ENCODE measurements around the gene EXTL2.

Gene EXTL2

GRCh38 chr1:100874433-100874832 lies 20.2 kb downstream of the EXTL2 start:
- Histone ChIP-seq H3K14ac (ENCODE audit: low read length) (no peak overlapping the region), H3K9me3 (replicated peaks in 1 of 2; ENCODE audit: control insufficient read depth in 2 of 2, insufficient read depth in 1 of 2, low read depth in 1 of 2, low read length in 2 of 2) (no peaks in the 10 kb centered on the region), H3K4me3 (ENCODE audit: low read length in 2 of 2) (no peak overlapping the region), H2AFZ (ENCODE audit: low read length) (no peak overlapping the region), H3K4me1 (ENCODE audit: control insufficient read depth in 2 of 2, insufficient read depth in 1 of 2, low read depth in 1 of 2, low read length in 2 of 2) (peaks cover 0 to 2% of the 10 kb centered on the region in 2 donors), H2BK5ac (ENCODE audit: low read length) (no peak overlapping the region), H3K27me3 (ENCODE audit: control insufficient read depth in 3 of 3, insufficient read depth in 3 of 3, low read depth in 1 of 3, low read length in 3 of 3) (no peaks in the 10 kb centered on the region), H2BK12ac (ENCODE audit: low read length) (no peak overlapping the region), H3K4ac (ENCODE audit: low read length) (no peak overlapping the region), H3K9ac (ENCODE audit: low read depth, low read length, poor library complexity) (no peak overlapping the region), H3K23ac (ENCODE audit: low read depth, low read length, poor library complexity) (no peak overlapping the region), H3K79me1 (ENCODE audit: low read depth, low read length) (no peaks in the 10 kb centered on the region), H4K8ac (ENCODE audit: low read depth, low read length) (no peak overlapping the region), H2BK15ac (ENCODE audit: low read length) (no peak overlapping the region), H3K27ac (replicated peaks; ENCODE audit: low read length) (no peak overlapping the region), H2BK120ac (ENCODE audit: low read depth, low read length) (no peak overlapping the region), H4K91ac (ENCODE audit: low read depth, low read length, poor library complexity) (no peak overlapping the region), H3K36me3 (replicated peaks in 1 of 2; ENCODE audit: control insufficient read depth in 2 of 2, insufficient read depth in 2 of 2, low read length in 2 of 2) (peaks cover 0 to 65% of the 10 kb centered on the region in 2 donors), H3K18ac (ENCODE audit: low read length) (no peak overlapping the region), H2AK5ac (ENCODE audit: low read depth, low read length) (no peak overlapping the region), H3K4me2 (ENCODE audit: insufficient read depth, low read length, poor library complexity, severe bottlenecking) (no peak overlapping the region)
- WGBS, 2 donors (ENCODE audit: extremely low coverage in 2 of 2, insufficient read length in 2 of 2, insufficient replicate concordance in 1 of 2), result no CpG with 5 or more reads among the region's 2 CpGs
- DNase-seq (ENCODE audit: low spot score), result no peak

DNA sequence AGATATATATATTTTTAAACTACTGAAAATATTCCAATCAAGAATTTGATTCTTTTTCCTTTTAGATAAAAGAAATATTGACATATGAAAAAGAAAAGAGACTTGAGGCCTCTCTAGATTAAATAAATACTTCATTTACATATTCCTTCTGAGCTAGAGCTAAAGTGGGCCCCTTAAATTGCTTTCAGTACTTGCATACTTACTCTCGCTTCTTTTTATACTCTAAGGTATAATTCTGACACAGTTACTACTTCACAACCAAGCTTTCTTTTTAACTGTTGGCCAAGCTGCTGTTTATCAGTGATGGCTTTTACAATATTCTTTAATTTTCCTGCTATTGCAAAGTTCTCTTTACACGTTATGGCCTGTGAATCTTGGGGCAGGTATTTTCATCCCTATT lies 24.6 kb downstream of the EXTL2 start:
- Histone ChIP-seq H3K14ac (ENCODE audit: low read length) (no peak overlapping the region), H4K91ac (ENCODE audit: low read depth, low read length, poor library complexity) (no peak overlapping the region), H3K4ac (ENCODE audit: low read length) (no peak overlapping the region), H4K8ac (ENCODE audit: low read depth, low read length) (no peak overlapping the region), H3K9ac (ENCODE audit: low read depth, low read length, poor library complexity) (no peak overlapping the region), H2AFZ (ENCODE audit: low read length) (no peak overlapping the region), H2BK120ac (ENCODE audit: low read depth, low read length) (no peak overlapping the region), H3K36me3 (replicated peaks in 1 of 2; ENCODE audit: control insufficient read depth in 2 of 2, insufficient read depth in 2 of 2, low read length in 2 of 2) (peaks cover 0 to 25% of the 10 kb centered on the region in 2 donors), H2BK5ac (ENCODE audit: low read length) (no peak overlapping the region), H2AK5ac (ENCODE audit: low read depth, low read length) (no peak overlapping the region), H3K23ac (ENCODE audit: low read depth, low read length, poor library complexity) (no peak overlapping the region), H3K4me3 (ENCODE audit: low read length in 2 of 2) (no peak overlapping the region), H2BK15ac (ENCODE audit: low read length) (no peak overlapping the region), H3K18ac (ENCODE audit: low read length) (no peak overlapping the region), H2BK12ac (ENCODE audit: low read length) (no peak overlapping the region), H3K27me3 (ENCODE audit: control insufficient read depth in 3 of 3, insufficient read depth in 3 of 3, low read depth in 1 of 3, low read length in 3 of 3) (no peaks in the 10 kb centered on the region), H3K9me3 (replicated peaks in 1 of 2; ENCODE audit: control insufficient read depth in 2 of 2, insufficient read depth in 1 of 2, low read depth in 1 of 2, low read length in 2 of 2) (no peaks in the 10 kb centered on the region), H3K4me1 (ENCODE audit: control insufficient read depth in 2 of 2, insufficient read depth in 1 of 2, low read depth in 1 of 2, low read length in 2 of 2) (peaks cover 0 to 1% of the 10 kb centered on the region in 2 donors), H3K79me1 (ENCODE audit: low read depth, low read length) (no peaks in the 10 kb centered on the region), H3K27ac (replicated peaks; ENCODE audit: low read length) (no peak overlapping the region), H3K4me2 (ENCODE audit: insufficient read depth, low read length, poor library complexity, severe bottlenecking) (no peak overlapping the region)
- no CpG with 5 or more reads among the region's 2 CpGs for WGBS, 2 donors (ENCODE audit: extremely low coverage in 2 of 2, insufficient read length in 2 of 2, insufficient replicate concordance in 1 of 2)
- DNase-seq (ENCODE audit: low spot score), result no peak

- WGBS, 2 donors (ENCODE audit: extremely low coverage in 2 of 2, insufficient read length in 2 of 2, insufficient replicate concordance in 1 of 2), result no CpG with 5 or more reads among the region's 7 CpGs
- Histone ChIP-seq H3K4me2 (ENCODE audit: insufficient read depth, low read length, poor library complexity, severe bottlenecking) (no peak overlapping the region), H4K8ac (ENCODE audit: low read depth, low read length) (no peak overlapping the region), H3K36me3 (replicated peaks in 1 of 2; ENCODE audit: control insufficient read depth in 2 of 2, insufficient read depth in 2 of 2, low read length in 2 of 2) (peaks cover 0 to 10% of the 10 kb centered on the region in 2 donors), H3K9ac (ENCODE audit: low read depth, low read length, poor library complexity) (no peak overlapping the region), H2AFZ (ENCODE audit: low read length) (peak overlapping the region; percentile 64), H3K27ac (replicated peaks; ENCODE audit: low read length) (no peak overlapping the region), H2BK12ac (ENCODE audit: low read length) (no peak overlapping the region), H3K9me3 (replicated peaks in 1 of 2; ENCODE audit: control insufficient read depth in 2 of 2, insufficient read depth in 1 of 2, low read depth in 1 of 2, low read length in 2 of 2) (no peaks in the 10 kb centered on the region), H2AK5ac (ENCODE audit: low read depth, low read length) (no peak overlapping the region), H2BK5ac (ENCODE audit: low read length) (no peak overlapping the region), H2BK120ac (ENCODE audit: low read depth, low read length) (no peak overlapping the region), H3K79me1 (ENCODE audit: low read depth, low read length) (no peaks in the 10 kb centered on the region), H3K18ac (ENCODE audit: low read length) (no peak overlapping the region), H3K23ac (ENCODE audit: low read depth, low read length, poor library complexity) (no peak overlapping the region), H3K27me3 (ENCODE audit: control insufficient read depth in 3 of 3, insufficient read depth in 3 of 3, low read depth in 1 of 3, low read length in 3 of 3) (no peaks in the 10 kb centered on the region), H3K14ac (ENCODE audit: low read length) (no peak overlapping the region), H2BK15ac (ENCODE audit: low read length) (no peak overlapping the region), H4K91ac (ENCODE audit: low read depth, low read length, poor library complexity) (no peak overlapping the region), H3K4me1 (ENCODE audit: control insufficient read depth in 2 of 2, insufficient read depth in 1 of 2, low read depth in 1 of 2, low read length in 2 of 2) (no peaks in the 10 kb centered on the region), H3K4ac (ENCODE audit: low read length) (no peak overlapping the region), H3K4me3 (ENCODE audit: low read length in 2 of 2) (no peak overlapping the region)
- DNase-seq (ENCODE audit: low spot score), result peak; percentile 14
Observed at GRCh38 chr1:100868364-100868995, 26.2 kb downstream of the EXTL2 start.

DNA sequence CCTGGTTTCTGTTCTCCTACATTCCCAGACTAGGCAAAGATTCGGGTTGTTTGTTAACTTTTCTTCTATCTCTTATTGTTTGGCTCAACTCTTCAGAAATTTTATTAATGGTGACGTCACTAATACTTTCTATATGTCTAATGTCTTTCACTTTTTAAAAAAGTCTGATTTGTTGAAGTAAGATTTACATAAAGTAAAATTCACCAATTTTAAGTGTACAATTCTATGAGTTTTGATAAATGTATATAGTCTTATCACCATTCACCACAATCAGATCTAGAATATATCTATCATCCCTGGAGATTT lies 27.8 kb downstream of the EXTL2 start:
- Histone ChIP-seq H3K14ac (ENCODE audit: low read length) (no peak overlapping the region), H2BK15ac (ENCODE audit: low read length) (no peak overlapping the region), H4K8ac (ENCODE audit: low read depth, low read length) (no peak overlapping the region), H3K36me3 (replicated peaks in 1 of 2; ENCODE audit: control insufficient read depth in 2 of 2, insufficient read depth in 2 of 2, low read length in 2 of 2) (no peaks in the 10 kb centered on the region), H2BK5ac (ENCODE audit: low read length) (no peak overlapping the region), H2AK5ac (ENCODE audit: low read depth, low read length) (no peak overlapping the region), H3K27ac (replicated peaks; ENCODE audit: low read length) (no peak overlapping the region), H3K4ac (ENCODE audit: low read length) (no peak overlapping the region), H2BK120ac (ENCODE audit: low read depth, low read length) (no peak overlapping the region), H3K9me3 (replicated peaks in 1 of 2; ENCODE audit: control insufficient read depth in 2 of 2, insufficient read depth in 1 of 2, low read depth in 1 of 2, low read length in 2 of 2) (no peaks in the 10 kb centered on the region), H3K4me2 (ENCODE audit: insufficient read depth, low read length, poor library complexity, severe bottlenecking) (no peak overlapping the region), H4K91ac (ENCODE audit: low read depth, low read length, poor library complexity) (no peak overlapping the region), H3K79me1 (ENCODE audit: low read depth, low read length) (no peaks in the 10 kb centered on the region), H3K18ac (ENCODE audit: low read length) (no peak overlapping the region), H2BK12ac (ENCODE audit: low read length) (no peak overlapping the region), H3K23ac (ENCODE audit: low read depth, low read length, poor library complexity) (no peak overlapping the region), H3K4me1 (ENCODE audit: control insufficient read depth in 2 of 2, insufficient read depth in 1 of 2, low read depth in 1 of 2, low read length in 2 of 2) (no peaks in the 10 kb centered on the region), H3K9ac (ENCODE audit: low read depth, low read length, poor library complexity) (no peak overlapping the region), H3K4me3 (ENCODE audit: low read length in 2 of 2) (no peak overlapping the region), H2AFZ (ENCODE audit: low read length) (no peak overlapping the region), H3K27me3 (ENCODE audit: control insufficient read depth in 3 of 3, insufficient read depth in 3 of 3, low read depth in 1 of 3, low read length in 3 of 3) (no peaks in the 10 kb centered on the region)
- no peak for DNase-seq (ENCODE audit: low spot score)
- WGBS, 2 donors (ENCODE audit: extremely low coverage in 2 of 2, insufficient read length in 2 of 2, insufficient replicate concordance in 1 of 2), result no CpG with 5 or more reads among the region's 2 CpGs

All from neuronal stem cell (in vitro differentiated cells).